HUES64 (cell line): ENCODE results near the gene TUNAR.
A peak's percentile ranks its signal among the peaks of the same experiment; 100 is the strongest.
"Not testable (repeated sequence)": the region's sequence is repeated elsewhere in the genome, so short reads cannot be mapped to it uniquely, and the experiment has no call there.

Experiments
- H3K27ac ChIP-seq: 2 replicates; pipeline ENCODE4 v1.7.0; 2013; ENCODE audit warnings: low read depth, low read length, inconsistent platforms
- H3K27me3 ChIP-seq: 2 replicates; pipeline ENCODE4 v1.6.1; 2013; ENCODE audit warnings: mild to moderate bottlenecking, low read length; ENCODE audit not compliant: insufficient read depth
- H3K36me3 ChIP-seq: 2 replicates; pipeline ENCODE4 v1.6.1; 2013; ENCODE audit warnings: mild to moderate bottlenecking, low read length; ENCODE audit not compliant: insufficient read depth
- H3K4me1 ChIP-seq: 2 replicates; pipeline ENCODE4 v1.6.1; 2013; ENCODE audit warnings: mild to moderate bottlenecking, low read length, moderate library complexity; ENCODE audit not compliant: insufficient read depth
- H3K4me3 ChIP-seq: 2 replicates; pipeline ENCODE4 v1.5.1; 2013; ENCODE audit warnings: mild to moderate bottlenecking, low read length, moderate library complexity
- H3K9ac ChIP-seq: 2 replicates; pipeline ENCODE4 v1.6.1; 2013; ENCODE audit warnings: mild to moderate bottlenecking, low read depth, low read length
- H3K9me3 ChIP-seq: 2 replicates; pipeline ENCODE4 v1.6.1; 2013; ENCODE audit warnings: low read depth, low read length; ENCODE audit not compliant: insufficient read depth
- WGBS: fragments of 150-250, 120-280 bp; methylation state at CpG from one replicate; pipeline ENCODE4 v1.1.7; 2013; ENCODE audit warnings: missing lambda C conversion rate; 5-methylcytosine and 5-hydroxymethylcytosine counted together

The TUNAR gene

DNA sequence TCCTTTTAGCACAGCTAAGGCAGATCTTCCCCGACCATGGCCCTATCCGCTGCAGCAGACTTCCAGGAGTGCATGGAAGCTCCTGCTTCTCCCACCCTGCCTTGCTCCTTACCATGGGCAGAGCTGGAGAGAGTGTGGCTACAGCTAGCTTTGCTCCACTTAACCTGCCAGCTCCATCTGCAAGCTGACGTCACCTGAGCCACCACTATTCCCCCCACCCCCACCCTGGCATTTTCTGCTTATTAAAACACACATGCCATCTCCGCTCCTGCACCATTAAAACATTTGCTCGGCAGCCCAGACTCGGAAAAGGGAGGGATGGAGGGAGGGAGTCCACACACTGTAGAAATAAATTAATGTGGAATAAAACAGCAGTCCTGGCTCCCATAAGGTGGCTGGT lies 67.8 kb downstream of the TUNAR start:
- Histone ChIP-seq H3K36me3 (no peaks in the 10 kb centered on the region), H3K27me3 (no peaks in the 10 kb centered on the region), H3K9ac (no peak overlapping the region), H3K4me1 (peaks cover 26% of the 10 kb centered on the region), H3K9me3 (peaks cover 12% of the 10 kb centered on the region), H3K4me3 (no peak overlapping the region), H3K27ac (no peak overlapping the region)
- 91% methylated on average over 6 of the region's 6 CpGs for WGBS

GRCh38 chr14:95946867-95947266 lies 70.2 kb downstream of the TUNAR start:
- Histone ChIP-seq H3K27ac (peak overlapping the region; percentile 34), H3K4me3 (no peak overlapping the region), H3K36me3 (no peaks in the 10 kb centered on the region), H3K4me1 (peaks cover 26% of the 10 kb centered on the region), H3K9me3 (peaks cover 11% of the 10 kb centered on the region), H3K9ac (no peak overlapping the region), H3K27me3 (no peaks in the 10 kb centered on the region)
- WGBS = 69% methylated on average over 1 of the region's 1 CpG

- Histone ChIP-seq H3K4me1 (peaks cover 26% of the 10 kb centered on the region), H3K9me3 (no peaks in the 10 kb centered on the region), H3K9ac (peak overlapping the region; percentile 59), H3K36me3 (no peaks in the 10 kb centered on the region), H3K27me3 (no peaks in the 10 kb centered on the region), H3K4me3 (peak overlapping the region; percentile 2; the same call in 1 of the 2 replicates), H3K27ac (peak overlapping the region; percentile 97)
- 2% methylated on average over 2 of the region's 2 CpGs for WGBS
Measured at GRCh38 chr14:95948558-95948981, 71.9 kb downstream of the TUNAR start.

DNA sequence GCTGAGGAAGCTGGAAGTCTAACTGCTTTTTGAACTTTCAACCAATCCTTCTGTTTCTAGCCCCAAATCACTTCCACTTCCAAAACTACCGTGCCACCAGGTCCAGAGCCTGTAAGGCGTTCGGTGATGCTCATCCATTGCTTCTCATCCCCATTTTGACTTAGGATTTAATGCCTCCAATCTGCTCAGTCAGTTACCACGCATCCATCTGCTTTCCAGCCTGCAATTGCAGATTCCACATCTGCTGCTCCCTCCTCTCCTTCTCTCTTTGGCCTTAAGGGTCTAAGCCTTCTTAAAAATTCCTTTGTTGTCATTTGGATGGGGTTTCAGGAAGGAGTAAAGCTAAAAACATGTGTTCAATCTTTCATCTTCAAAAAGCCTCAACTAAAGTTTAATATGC lies 74.7 kb downstream of the TUNAR start:
- H3K9ac ChIP-seq = no peak overlapping the region
- H3K4me1 ChIP-seq = peaks cover 22% of the 10 kb centered on the region
- H3K27me3 ChIP-seq = no peaks in the 10 kb centered on the region
- no peak overlapping the region for H3K4me3 ChIP-seq
- 92% methylated on average over 4 of the region's 4 CpGs for WGBS
- H3K36me3 ChIP-seq = no peaks in the 10 kb centered on the region
- H3K27ac ChIP-seq = no peak overlapping the region
- no peaks in the 10 kb centered on the region for H3K9me3 ChIP-seq

GRCh38 chr14:95953111-95953724 lies 76.6 kb downstream of the TUNAR start:
- Histone ChIP-seq H3K36me3 (no peaks in the 10 kb centered on the region), H3K27me3 (no peaks in the 10 kb centered on the region), H3K4me1 (peaks cover 18% of the 10 kb centered on the region), H3K4me3 (no peak overlapping the region), H3K9ac (no peak overlapping the region), H3K27ac (no peak overlapping the region), H3K9me3 (no peaks in the 10 kb centered on the region)
- WGBS = 69% methylated on average over 7 of the region's 8 CpGs

DNA sequence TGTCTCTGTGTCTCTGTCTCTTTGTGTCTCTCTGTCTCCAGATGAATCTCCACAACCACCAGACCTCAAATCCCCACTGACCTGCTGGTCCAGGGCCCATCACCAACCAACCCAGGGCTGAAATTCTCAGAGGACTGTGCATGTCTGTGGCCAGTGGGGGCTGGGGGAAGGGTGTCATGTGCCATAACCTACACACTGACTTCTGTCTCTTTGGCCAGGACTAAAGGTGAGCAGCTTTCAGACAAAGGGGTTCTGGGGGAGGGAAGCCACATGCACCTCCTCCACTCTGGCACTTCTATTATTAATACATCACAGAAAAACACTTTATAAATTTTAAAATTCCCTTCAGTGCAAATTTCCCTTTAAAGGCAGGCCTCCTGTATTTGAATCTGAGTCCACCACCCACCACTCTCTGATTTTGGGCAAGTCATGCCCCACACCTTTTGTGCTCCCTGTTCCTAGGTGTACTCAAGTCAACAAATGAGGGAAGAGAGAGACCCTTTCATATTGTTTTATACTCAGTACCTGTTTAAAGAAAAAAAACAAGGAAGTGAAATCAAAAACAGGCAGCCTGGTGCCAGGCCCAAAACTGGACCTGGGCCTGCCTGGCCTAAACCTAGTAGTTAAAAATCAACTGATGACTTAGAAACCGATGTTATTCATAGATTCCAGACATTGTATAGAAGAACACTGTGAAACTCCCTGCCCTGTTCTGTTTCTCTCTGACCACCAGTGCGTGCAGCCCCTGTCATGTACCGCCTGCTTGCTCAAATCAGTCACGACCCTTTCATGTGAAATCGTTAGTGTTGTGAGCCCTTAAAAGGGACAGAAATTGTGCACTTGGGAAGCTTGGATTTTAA lies 80.2 kb downstream of the TUNAR start:
- no peaks in the 10 kb centered on the region for H3K27me3 ChIP-seq
- H3K4me1 ChIP-seq = peaks cover 22% of the 10 kb centered on the region
- H3K27ac ChIP-seq = no peak overlapping the region
- WGBS = 90% methylated on average over 5 of the region's 5 CpGs
- no peak overlapping the region for H3K4me3 ChIP-seq
- no peaks in the 10 kb centered on the region for H3K36me3 ChIP-seq
- H3K9ac ChIP-seq = no peak overlapping the region
- H3K9me3 ChIP-seq = no peaks in the 10 kb centered on the region

- WGBS = 79% methylated on average over 3 of the region's 3 CpGs
Measured at GRCh38 chr14:95958105-95958504, 81.5 kb downstream of the TUNAR start.

DNA sequence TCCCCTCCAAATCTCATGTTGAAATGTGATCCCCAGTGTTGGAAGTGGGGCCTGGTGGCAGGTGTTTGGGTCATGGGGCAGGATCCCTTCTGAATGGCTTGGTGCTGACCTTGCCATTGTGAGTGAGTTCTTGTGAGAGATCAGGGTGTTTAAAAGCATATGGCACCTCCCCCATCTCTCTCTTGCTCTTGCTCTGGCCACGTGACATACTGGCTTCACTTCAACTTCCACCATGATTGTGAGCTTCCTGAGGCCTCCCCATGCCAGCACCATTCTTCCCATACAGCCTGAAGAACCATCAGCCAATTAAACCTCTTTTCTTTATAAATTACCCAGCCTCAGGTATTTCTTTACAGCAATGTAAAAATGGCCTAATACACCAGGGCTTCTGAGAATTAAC lies 82.7 kb downstream of the TUNAR start:
- Histone ChIP-seq H3K4me3 (no peak overlapping the region), H3K4me1 (peaks cover 22% of the 10 kb centered on the region), H3K27me3 (no peaks in the 10 kb centered on the region), H3K27ac (no peak overlapping the region), H3K9me3 (no peaks in the 10 kb centered on the region), H3K36me3 (no peaks in the 10 kb centered on the region), H3K9ac (no peak overlapping the region)
- 71% methylated on average over 1 of the region's 1 CpG for WGBS

More at GRCh38 chr14:95958105-95958504, 81.5 kb downstream of the TUNAR start:
- H3K27ac ChIP-seq = peak overlapping the region; percentile 68; the same call in 1 of the 2 replicates
- H3K36me3 ChIP-seq = no peaks in the 10 kb centered on the region
- no peak overlapping the region for H3K4me3 ChIP-seq
- no peaks in the 10 kb centered on the region for H3K27me3 ChIP-seq
- H3K9ac ChIP-seq = no peak overlapping the region
- no peaks in the 10 kb centered on the region for H3K9me3 ChIP-seq
- H3K4me1 ChIP-seq = peaks cover 22% of the 10 kb centered on the region

GRCh38 chr14:95961481-95961880 lies 84.8 kb downstream of the TUNAR start:
- Histone ChIP-seq H3K36me3 (no peaks in the 10 kb centered on the region), H3K27ac (no peak overlapping the region), H3K9me3 (peaks cover 11% of the 10 kb centered on the region), H3K4me1 (peaks cover 22% of the 10 kb centered on the region), H3K9ac (no peak overlapping the region), H3K4me3 (no peak overlapping the region), H3K27me3 (no peaks in the 10 kb centered on the region)

GRCh38 chr14:95964901-95965300 lies 88.3 kb downstream of the TUNAR start:
- no peak overlapping the region for H3K27ac ChIP-seq
- 89% methylated on average over 2 of the region's 2 CpGs for WGBS
- peaks cover 11% of the 10 kb centered on the region for H3K9me3 ChIP-seq

GRCh38 chr14:95968048-95968447 lies 91.4 kb downstream of the TUNAR start:
- WGBS = 43% methylated on average over 4 of the region's 4 CpGs
- not testable (repeated sequence) for H3K4me3 ChIP-seq, H3K27me3 ChIP-seq, H3K4me1 ChIP-seq, H3K36me3 ChIP-seq, H3K27ac ChIP-seq, H3K9ac ChIP-seq
- peaks cover 15% of the 10 kb centered on the region for H3K9me3 ChIP-seq

More at GRCh38 chr14:95964901-95965300, 88.3 kb downstream of the TUNAR start:
- H3K27me3 ChIP-seq = no peaks in the 10 kb centered on the region
- no peak overlapping the region for H3K4me3 ChIP-seq
- H3K36me3 ChIP-seq = no peaks in the 10 kb centered on the region
- peaks cover 5% of the 10 kb centered on the region; the same call in 1 of the 2 replicates for H3K4me1 ChIP-seq
- no peak overlapping the region for H3K9ac ChIP-seq
